SK-N-MC (cell line): ENCODE measurements around the gene MOXD1.

Experiments used
- EZH2 ChIP-seq: fragments of 200-600 bp; sonication (generic); IDR thresholded peaks from one replicate; pipeline ENCODE4 v1.6.1; 2017; ENCODE audit warnings: antibody characterized with exemption
- FOXP2 ChIP-seq: optimal IDR thresholded peaks from 2 replicates; pipeline ENCODE3; 2011; ENCODE audit warnings: mild to moderate bottlenecking, moderate library complexity; ENCODE audit not compliant: insufficient read depth; ENCODE audit errors: extremely low read length, control extremely low read depth
- POLR2AphosphoS5 ChIP-seq: IDR thresholded peaks from 2 replicates; pipeline ENCODE4 v1.6.1; 2012; ENCODE audit warnings: mild to moderate bottlenecking, low read depth, low read length, borderline replicate concordance

- TF ChIP-seq EZH2, result no peak
- TF ChIP-seq POLR2AphosphoS5, result no peak
- TF ChIP-seq FOXP2, result no peak
Measured at GRCh38 chr6:132399376-132400074, 1.8 kb downstream of the MOXD1 start.
